ENCODE results near the gene XIRP2.

- TF ChIP-seq CTCF (CRISPR knock-in tag; IDR thresholded peaks at IDR 0.05): no peak
- no peak for TF ChIP-seq MYNN (CRISPR knock-in tag; IDR thresholded peaks at IDR 0.05; ENCODE audit: low read depth)
- no peak for TF ChIP-seq ZNF75D (CRISPR knock-in tag; IDR thresholded peaks at IDR 0.05; ENCODE audit: borderline replicate concordance)
Measured at GRCh38 chr2:166944909-166945308, 56.6 kb downstream of the XIRP2 start.
